Measurements from ENCODE around the gene IL11RA. TPM values are rescaled to one million over a fixed set of nuclear protein-coding genes. Genes with fewer than 3 reads are reported as not detected.

The IL11RA gene
- total RNA-seq, 1 donor from 2014 or later, result 56.5 TPM

DNA sequence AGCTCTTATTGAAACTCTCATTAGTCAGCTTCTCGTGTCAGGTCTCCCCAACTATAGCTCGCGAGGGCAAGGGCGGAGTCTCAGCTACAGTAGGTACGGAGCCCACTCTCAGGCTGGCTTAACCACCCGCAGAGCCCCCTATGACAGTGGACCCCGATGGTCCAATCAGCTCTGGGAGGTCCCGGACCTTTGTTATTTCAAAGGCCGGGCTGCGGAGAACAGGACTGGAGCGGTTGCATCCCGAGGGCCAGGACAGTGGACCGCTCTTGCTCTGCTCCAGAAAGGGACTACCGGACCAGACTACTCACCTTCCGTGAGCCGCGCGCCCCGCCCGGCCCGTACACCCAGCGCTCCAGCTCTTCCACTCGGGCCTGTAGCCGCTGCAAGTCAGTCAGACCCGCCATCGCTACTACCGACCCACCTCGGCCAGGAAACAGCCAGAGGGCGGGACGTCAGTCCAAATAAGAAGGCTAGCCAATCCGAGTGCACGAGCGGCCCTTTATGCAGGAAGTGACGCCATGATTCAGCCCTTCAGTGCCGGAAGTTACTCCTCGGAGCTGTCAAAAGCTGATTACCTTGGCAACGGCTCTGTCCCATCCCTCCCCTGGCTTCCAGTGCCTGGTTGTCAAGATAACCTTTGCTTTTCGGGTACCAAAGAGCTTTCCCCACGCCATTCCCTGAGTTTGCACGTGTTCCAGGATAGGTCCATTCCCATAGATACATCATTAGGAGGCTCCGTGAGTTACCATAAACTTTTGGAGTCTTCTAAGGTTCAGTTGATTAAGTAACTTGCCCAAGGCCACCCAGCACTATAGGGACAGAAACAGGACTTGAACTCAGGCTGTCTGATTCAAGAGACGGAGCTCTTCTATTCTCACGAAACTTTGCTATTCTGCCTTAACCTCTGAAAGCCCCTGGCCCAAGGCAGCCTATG lies 31.7 kb upstream of the IL11RA start, which contains the start of gene DCTN3:
Gene DCTN3 (minus strand): TSS at position 435 of the 934 bp plus-strand sequence. CDS start 31 bp downstream, at position 404.
- Histone ChIP-seq H3K36me3 (peaks cover 30% of the 10 kb centered on the region), H3K27me3 (ENCODE audit: low read depth) (peaks cover 42% of the 10 kb centered on the region), H3K4me1 (peaks cover 30% of the 10 kb centered on the region), H3K27ac (replicated peaks) (peak within 1 kb of the TSS; percentile 57), H3K4me3 (peak within 1 kb of the TSS; percentile 86), H3K9me3 (replicated peaks) (no peaks in the 10 kb centered on the region)
- TF ChIP-seq, protein P1, sequence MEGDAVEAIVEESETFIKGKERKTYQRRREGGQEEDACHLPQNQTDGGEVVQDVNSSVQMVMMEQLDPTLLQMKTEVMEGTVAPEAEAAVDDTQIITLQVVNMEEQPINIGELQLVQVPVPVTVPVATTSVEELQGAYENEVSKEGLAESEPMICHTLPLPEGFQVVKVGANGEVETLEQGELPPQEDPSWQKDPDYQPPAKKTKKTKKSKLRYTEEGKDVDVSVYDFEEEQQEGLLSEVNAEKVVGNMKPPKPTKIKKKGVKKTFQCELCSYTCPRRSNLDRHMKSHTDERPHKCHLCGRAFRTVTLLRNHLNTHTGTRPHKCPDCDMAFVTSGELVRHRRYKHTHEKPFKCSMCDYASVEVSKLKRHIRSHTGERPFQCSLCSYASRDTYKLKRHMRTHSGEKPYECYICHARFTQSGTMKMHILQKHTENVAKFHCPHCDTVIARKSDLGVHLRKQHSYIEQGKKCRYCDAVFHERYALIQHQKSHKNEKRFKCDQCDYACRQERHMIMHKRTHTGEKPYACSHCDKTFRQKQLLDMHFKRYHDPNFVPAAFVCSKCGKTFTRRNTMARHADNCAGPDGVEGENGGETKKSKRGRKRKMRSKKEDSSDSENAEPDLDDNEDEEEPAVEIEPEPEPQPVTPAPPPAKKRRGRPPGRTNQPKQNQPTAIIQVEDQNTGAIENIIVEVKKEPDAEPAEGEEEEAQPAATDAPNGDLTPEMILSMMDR (IDR thresholded peaks at IDR 0.05; ENCODE audit: borderline replicate concordance), result peak; percentile 17
- intact Hi-C loops (cut with micrococcal nuclease), result no loop called here
- DNase-seq, result peak; percentile 92

DNA sequence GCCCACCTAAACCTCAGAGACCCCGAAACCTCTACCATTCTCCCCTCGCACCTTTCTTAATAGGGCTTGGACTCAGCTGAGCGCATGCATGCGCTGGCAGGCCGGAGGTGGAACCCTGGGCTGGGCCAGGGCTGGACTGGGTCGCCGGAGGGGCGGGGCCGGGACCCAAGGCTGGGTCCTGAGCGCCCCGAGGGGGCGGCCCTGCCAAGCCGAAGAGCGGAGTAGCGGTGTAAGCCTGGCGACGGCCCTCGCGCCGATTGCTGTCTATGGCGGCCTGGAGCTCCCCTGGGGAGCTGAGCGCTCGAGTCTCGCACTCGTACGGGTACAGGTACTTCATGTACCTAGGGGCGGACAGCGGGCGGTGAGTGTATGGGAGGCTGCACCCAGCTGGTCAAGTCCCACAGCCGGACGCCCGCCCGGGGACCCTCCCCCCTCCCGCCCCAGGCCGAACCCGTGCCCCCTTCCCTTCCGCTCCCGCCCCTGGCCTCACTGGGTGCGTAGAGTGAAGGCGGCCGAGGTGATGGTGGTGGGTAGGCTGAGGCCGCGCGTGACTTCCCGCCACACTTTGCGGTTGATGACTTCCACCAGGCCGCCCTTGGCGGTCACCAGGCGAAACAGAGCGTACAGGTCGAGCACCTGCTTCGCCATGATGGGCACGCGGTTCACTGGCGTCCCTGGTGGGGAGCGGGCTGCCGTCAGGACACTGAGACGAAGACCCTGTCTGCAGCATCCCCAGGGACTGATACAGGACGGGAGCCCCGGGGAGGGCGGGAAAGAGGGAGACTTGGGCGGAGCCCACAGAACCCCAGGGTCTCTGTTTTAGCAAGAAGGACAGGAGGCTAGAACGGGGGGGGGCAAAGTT lies 28.4 kb upstream of the IL11RA start:
- H3K4me1 ChIP-seq, result peaks cover 35% of the 10 kb centered on the region
- H3K36me3 ChIP-seq, result no peaks in the 10 kb centered on the region
- no peaks in the 10 kb centered on the region for H3K9me3 ChIP-seq (replicated peaks)
- peak overlapping the region; percentile 37 for H3K4me3 ChIP-seq
- DNase-seq, result no peak
- peaks cover 74% of the 10 kb centered on the region for H3K27me3 ChIP-seq (ENCODE audit: low read depth)
- TF ChIP-seq, protein P1 (IDR thresholded peaks at IDR 0.05; ENCODE audit: borderline replicate concordance), result no peak
- intact Hi-C loops (cut with micrococcal nuclease), result no loop called here
- no peak overlapping the region for H3K27ac ChIP-seq (replicated peaks)

DNA sequence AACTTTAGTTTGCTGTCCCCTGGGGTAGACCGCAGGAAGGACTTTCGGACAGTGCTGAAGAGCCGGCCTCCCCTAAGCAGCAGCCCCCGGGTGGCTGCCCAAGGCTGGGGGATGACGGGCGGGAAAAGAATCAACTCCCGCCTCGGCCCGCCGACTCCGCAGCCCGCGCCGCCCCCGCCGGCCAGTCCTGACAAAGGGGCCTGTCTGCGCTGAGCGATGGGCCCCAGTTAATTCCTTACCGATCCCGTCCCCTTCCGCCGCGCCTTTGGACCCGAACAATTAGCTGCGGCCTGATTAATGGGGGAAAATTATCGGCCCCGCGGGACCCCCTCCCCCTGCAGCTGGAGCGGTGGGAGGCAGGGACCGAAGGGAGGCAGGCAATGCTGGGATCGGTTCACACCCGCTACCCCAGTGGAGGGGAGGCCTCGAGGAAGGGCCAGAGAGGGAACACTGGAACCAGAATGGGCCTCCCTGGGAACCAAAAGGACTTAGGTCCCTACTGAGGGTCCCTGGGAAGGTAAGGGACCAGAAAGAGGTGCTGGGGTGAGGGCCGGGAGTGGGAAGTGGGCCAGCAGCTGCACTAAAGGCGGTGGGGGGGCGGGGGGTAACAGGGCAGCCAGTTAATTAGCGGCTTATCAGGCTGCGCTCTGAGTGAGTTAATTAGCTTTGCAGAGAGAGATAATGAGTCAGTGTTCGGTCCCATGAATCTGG lies 27.4 kb upstream of the IL11RA start:
- H3K4me3 ChIP-seq, result no peak overlapping the region
- TF ChIP-seq, protein P1 (IDR thresholded peaks at IDR 0.05; ENCODE audit: borderline replicate concordance), result no peak
- peaks cover 85% of the 10 kb centered on the region for H3K27me3 ChIP-seq (ENCODE audit: low read depth)
- H3K36me3 ChIP-seq, result no peaks in the 10 kb centered on the region
- H3K27ac ChIP-seq (replicated peaks), result no peak overlapping the region
- H3K4me1 ChIP-seq, result peaks cover 37% of the 10 kb centered on the region
- intact Hi-C loops (cut with micrococcal nuclease), result no loop called here
- DNase-seq, result no peak
- no peaks in the 10 kb centered on the region for H3K9me3 ChIP-seq (replicated peaks)

DNA sequence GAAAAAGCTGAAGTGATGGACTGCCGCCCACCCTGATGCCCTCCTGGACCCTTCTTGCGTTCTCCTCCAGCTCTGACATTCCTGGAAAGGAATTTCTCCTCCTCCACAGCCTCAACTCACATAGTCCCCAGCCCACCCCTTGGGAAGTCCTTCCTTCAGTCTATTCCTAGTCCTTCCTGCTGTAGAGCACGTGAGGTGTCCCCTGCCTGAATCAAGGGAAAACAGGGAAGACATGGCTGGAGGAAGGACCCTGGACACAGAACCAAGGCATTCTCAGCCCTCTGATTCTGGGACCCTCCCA lies 26.8 kb upstream of the IL11RA start:
- Histone ChIP-seq H3K27me3 (ENCODE audit: low read depth) (peaks cover 90% of the 10 kb centered on the region), H3K4me1 (peaks cover 32% of the 10 kb centered on the region), H3K27ac (replicated peaks) (no peak overlapping the region), H3K36me3 (no peaks in the 10 kb centered on the region), H3K9me3 (replicated peaks) (no peaks in the 10 kb centered on the region), H3K4me3 (no peak overlapping the region)
- intact Hi-C loops (cut with micrococcal nuclease), result no loop called here
- DNase-seq, result no peak
- TF ChIP-seq, protein P1 (IDR thresholded peaks at IDR 0.05; ENCODE audit: borderline replicate concordance), result no peak

All from left ventricle myocardium inferior (tissue), 1 donor.